AG09309 (cell line): ENCODE results near the gene KAZN.

ENCODE experiments used
- DNase-seq: peaks from one replicate; pipeline ENCODE4 v3.0.0-alpha.2; 2010; ENCODE audit warnings: low read depth
- H3K4me3 ChIP-seq: 2 replicates; pipeline ENCODE4 v1.5.1; 2011; ENCODE audit warnings: mild to moderate bottlenecking, low read depth, low read length, moderate library complexity; ENCODE audit not compliant: control insufficient read depth
- CTCF ChIP-seq: IDR thresholded peaks from 2 replicates; pipeline ENCODE4 v1.5.1; 2011; ENCODE audit warnings: mild to moderate bottlenecking, low read depth, low read length, inconsistent platforms; ENCODE audit not compliant: insufficient read depth, control insufficient read depth; ENCODE audit errors: missing control alignments

Gene KAZN

GRCh38 chr1:14989931-14990728 is 391.6 kb downstream of the KAZN start:
- no peak overlapping the region for H3K4me3 ChIP-seq
- TF ChIP-seq CTCF = no peak
- DNase-seq = no peak

- TF ChIP-seq CTCF = no peak
- H3K4me3 ChIP-seq = no peak overlapping the region
- no peak for DNase-seq
Measured at GRCh38 chr1:14993414-14993813, 394.9 kb downstream of the KAZN start.

GRCh38 chr1:14994148-14994547 is 395.7 kb downstream of the KAZN start:
- no peak for DNase-seq
- TF ChIP-seq CTCF = no peak
- no peak overlapping the region for H3K4me3 ChIP-seq

GRCh38 chr1:14994841-14995437 is 396.5 kb downstream of the KAZN start:
- no peak for DNase-seq
- TF ChIP-seq CTCF = no peak
- no peak overlapping the region for H3K4me3 ChIP-seq

GRCh38 chr1:14996133-14997050 is 397.9 kb downstream of the KAZN start:
- no peak overlapping the region for H3K4me3 ChIP-seq
- TF ChIP-seq CTCF = no peak
- no peak for DNase-seq

GRCh38 chr1:14997646-14998276 is 399.3 kb downstream of the KAZN start:
- DNase-seq = no peak
- H3K4me3 ChIP-seq = no peak overlapping the region
- no peak for TF ChIP-seq CTCF
